OCI-LY3 (cell line): ENCODE data around the gene TRRAP.

Source experiments
- H2AFZ ChIP-seq: fragments of 200-600, 300-600 bp; shearing (Covaris generic); 2 replicates; pipeline ENCODE4 v1.6.0; 2014; ENCODE audit warnings: antibody characterized with exemption, low read depth, low read length
- H3K27ac ChIP-seq: fragments of 200-600, 300-600 bp; sonication (generic); 2 replicates; pipeline ENCODE4 v1.5.1; 2014; ENCODE audit warnings: mild to moderate bottlenecking, low read length, moderate library complexity, mixed read lengths
- H3K27me3 ChIP-seq: fragments of 200-600, 300-600 bp; sonication (generic); 2 replicates; pipeline ENCODE4 v1.6.1; 2014; ENCODE audit warnings: low read depth, low read length, mixed read lengths
- H3K36me3 ChIP-seq: fragments of 200-600, 300-600 bp; sonication (generic); replicated peaks from 2 replicates; pipeline ENCODE3; 2014; ENCODE audit warnings: low read depth, low read length, mixed read lengths
- H3K4me1 ChIP-seq: fragments of 300-600, 200-600 bp; sonication (generic); 2 replicates; pipeline ENCODE4 v1.6.1; 2014; ENCODE audit warnings: low read length, mixed read lengths
- H3K4me2 ChIP-seq: fragments of 200-600, 300-600 bp; sonication (generic); 2 replicates; pipeline ENCODE4 v1.6.1; 2014; ENCODE audit warnings: low read length, mixed read lengths
- H3K4me3 ChIP-seq: fragments of 300-600, 200-600 bp; sonication (generic); 2 replicates; pipeline ENCODE4 v1.5.1; 2014; ENCODE audit warnings: antibody characterized with exemption, mild to moderate bottlenecking, low read length, moderate library complexity
- H3K79me2 ChIP-seq: fragments of 300-600, 200-600 bp; shearing (Covaris generic); 2 replicates; pipeline ENCODE4 v1.6.1; 2014; ENCODE audit warnings: mild to moderate bottlenecking, low read length, mixed read lengths
- H3K9ac ChIP-seq: fragments of 300-600, 200-600 bp; shearing (Covaris generic); 2 replicates; pipeline ENCODE4 v1.6.0; 2014; ENCODE audit warnings: mild to moderate bottlenecking, low read length, moderate library complexity
- H3K9me3 ChIP-seq: fragments of 200-600, 300-600 bp; shearing (Covaris generic); 2 replicates; pipeline ENCODE4 v1.6.1; 2014; ENCODE audit warnings: low read length, mixed read lengths; ENCODE audit not compliant: insufficient read depth
- H4K20me1 ChIP-seq: fragments of 200-600, 300-600 bp; sonication (generic); 2 replicates; pipeline ENCODE4 v1.6.1; 2016; ENCODE audit warnings: low read length, mixed read lengths; ENCODE audit not compliant: insufficient read depth
- EZH2phosphoT487 ChIP-seq: fragments of 200-600 bp; shearing (Covaris generic); IDR thresholded peaks from 2 replicates; pipeline ENCODE4 v1.6.1; 2018; ENCODE audit warnings: antibody characterized with exemption, mixed run types, low read depth
- TF ChIP-seq, protein P1 (sequence below): fragments of 200-600, 300-600 bp; sonication (generic); IDR thresholded peaks from 2 replicates; pipeline ENCODE4 v1.5.1; 2014; ENCODE audit warnings: antibody characterized with exemption, low read length, low read depth

The TRRAP gene

DNA sequence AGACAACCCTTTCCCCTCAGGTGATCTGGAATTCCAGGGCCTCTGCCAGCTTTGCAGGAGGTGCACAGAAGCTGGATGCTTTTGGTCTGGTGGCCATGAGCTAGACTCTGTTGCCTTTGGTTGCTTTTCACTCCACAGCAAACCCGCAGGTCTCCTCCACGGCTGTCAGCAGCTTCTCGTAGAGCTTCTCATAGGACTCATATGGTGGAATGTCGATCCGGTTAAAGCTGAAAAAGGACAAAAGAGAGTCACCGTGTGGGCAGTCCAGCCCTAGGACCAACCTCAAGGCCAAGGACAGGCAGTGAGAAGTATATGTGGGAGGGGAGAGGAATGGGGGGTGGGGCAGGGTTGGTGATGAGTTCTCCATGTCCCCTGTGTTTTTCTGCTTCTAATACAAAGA is 152.1 kb downstream of the TRRAP start:
- H3K9ac ChIP-seq = no peak overlapping the region
- TF ChIP-seq, protein P1, sequence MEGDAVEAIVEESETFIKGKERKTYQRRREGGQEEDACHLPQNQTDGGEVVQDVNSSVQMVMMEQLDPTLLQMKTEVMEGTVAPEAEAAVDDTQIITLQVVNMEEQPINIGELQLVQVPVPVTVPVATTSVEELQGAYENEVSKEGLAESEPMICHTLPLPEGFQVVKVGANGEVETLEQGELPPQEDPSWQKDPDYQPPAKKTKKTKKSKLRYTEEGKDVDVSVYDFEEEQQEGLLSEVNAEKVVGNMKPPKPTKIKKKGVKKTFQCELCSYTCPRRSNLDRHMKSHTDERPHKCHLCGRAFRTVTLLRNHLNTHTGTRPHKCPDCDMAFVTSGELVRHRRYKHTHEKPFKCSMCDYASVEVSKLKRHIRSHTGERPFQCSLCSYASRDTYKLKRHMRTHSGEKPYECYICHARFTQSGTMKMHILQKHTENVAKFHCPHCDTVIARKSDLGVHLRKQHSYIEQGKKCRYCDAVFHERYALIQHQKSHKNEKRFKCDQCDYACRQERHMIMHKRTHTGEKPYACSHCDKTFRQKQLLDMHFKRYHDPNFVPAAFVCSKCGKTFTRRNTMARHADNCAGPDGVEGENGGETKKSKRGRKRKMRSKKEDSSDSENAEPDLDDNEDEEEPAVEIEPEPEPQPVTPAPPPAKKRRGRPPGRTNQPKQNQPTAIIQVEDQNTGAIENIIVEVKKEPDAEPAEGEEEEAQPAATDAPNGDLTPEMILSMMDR = no peak
- TF ChIP-seq EZH2phosphoT487 = no peak
- no peaks in the 10 kb centered on the region for H3K9me3 ChIP-seq
- H3K36me3 ChIP-seq = peaks cover 31% of the 10 kb centered on the region
- no peak overlapping the region for H3K4me2 ChIP-seq
- H3K4me3 ChIP-seq = no peak overlapping the region
- H3K79me2 ChIP-seq = no peaks in the 10 kb centered on the region
- no peak overlapping the region for H2AFZ ChIP-seq
- H4K20me1 ChIP-seq = no peaks in the 10 kb centered on the region
- no peaks in the 10 kb centered on the region for H3K27me3 ChIP-seq
- no peaks in the 10 kb centered on the region for H3K4me1 ChIP-seq
- H3K27ac ChIP-seq = no peak overlapping the region

DNA sequence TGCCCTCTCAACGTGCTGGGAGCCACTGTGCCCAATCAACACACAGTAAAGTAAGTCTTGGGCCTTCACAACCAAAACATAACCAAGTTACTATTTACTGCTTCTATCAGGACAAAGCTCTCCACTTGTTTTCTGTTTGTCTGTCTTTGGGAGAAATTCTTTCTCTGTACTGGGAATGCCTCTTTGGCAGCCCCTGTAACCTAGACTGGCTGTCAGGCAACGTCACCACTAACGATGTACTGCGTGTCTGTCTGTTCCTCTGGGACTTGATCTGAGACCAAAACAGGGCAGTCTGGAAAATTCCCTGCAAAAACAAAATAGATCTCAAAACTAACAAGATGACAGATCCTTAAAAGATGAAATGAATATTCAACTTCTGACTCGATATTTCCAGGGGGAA is 152.6 kb downstream of the TRRAP start:
- no peak overlapping the region for H3K4me3 ChIP-seq
- H4K20me1 ChIP-seq = no peaks in the 10 kb centered on the region
- no peaks in the 10 kb centered on the region for H3K4me1 ChIP-seq
- no peaks in the 10 kb centered on the region for H3K9me3 ChIP-seq
- H2AFZ ChIP-seq = no peak overlapping the region
- H3K9ac ChIP-seq = no peak overlapping the region
- H3K27me3 ChIP-seq = no peaks in the 10 kb centered on the region
- peaks cover 35% of the 10 kb centered on the region for H3K36me3 ChIP-seq
- no peak overlapping the region for H3K27ac ChIP-seq
- no peak overlapping the region for H3K4me2 ChIP-seq
- TF ChIP-seq, protein P1 = no peak
- TF ChIP-seq EZH2phosphoT487 = no peak
- no peaks in the 10 kb centered on the region for H3K79me2 ChIP-seq

DNA sequence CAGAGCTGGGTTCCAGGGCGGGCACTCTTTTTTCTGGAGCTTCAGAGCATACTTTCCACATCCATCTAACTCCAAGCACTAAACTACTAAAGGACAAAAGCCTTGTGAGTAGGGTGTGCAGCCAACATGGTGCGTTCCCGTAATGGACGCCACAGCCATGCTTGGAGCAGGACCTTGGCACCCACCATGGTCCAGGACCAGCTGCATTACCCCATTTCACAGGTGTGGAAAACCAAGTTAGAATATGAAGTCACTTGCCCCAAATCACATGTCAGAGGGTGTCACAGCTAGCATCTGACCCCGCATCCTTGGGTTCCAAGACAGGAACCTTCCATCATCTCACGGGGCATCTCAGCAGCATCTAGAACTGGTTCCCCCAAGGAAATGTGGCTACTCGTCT is 153.2 kb downstream of the TRRAP start:
- Histone ChIP-seq H3K27me3 (no peaks in the 10 kb centered on the region), H2AFZ (no peak overlapping the region), H3K36me3 (peaks cover 38% of the 10 kb centered on the region), H4K20me1 (no peaks in the 10 kb centered on the region), H3K9ac (no peak overlapping the region), H3K4me2 (no peak overlapping the region), H3K79me2 (no peaks in the 10 kb centered on the region), H3K4me1 (no peaks in the 10 kb centered on the region), H3K4me3 (no peak overlapping the region), H3K27ac (no peak overlapping the region), H3K9me3 (no peaks in the 10 kb centered on the region)
- TF ChIP-seq, protein P1 = no peak
- no peak for TF ChIP-seq EZH2phosphoT487

DNA sequence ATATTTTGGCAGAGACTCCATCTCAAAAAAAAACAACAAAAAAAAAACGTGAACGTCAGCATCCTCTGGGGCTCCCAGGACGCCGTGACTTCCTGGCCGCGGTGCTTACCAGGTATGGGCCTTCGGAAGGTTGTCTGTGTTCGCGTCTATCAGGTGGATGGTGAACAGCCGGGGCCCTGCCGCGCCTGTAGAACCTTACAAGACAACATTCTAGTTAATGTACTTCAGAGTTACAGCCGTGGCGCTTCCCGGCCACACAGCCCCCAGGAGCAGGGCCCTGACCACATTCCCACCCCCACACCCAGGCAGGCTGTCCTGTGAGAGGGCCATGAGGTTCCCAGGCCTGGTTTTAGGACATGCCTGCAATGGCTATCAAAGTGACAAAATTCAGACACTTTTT is 154.6 kb downstream of the TRRAP start:
- no peaks in the 10 kb centered on the region for H3K79me2 ChIP-seq
- peaks cover 49% of the 10 kb centered on the region for H3K36me3 ChIP-seq
- TF ChIP-seq EZH2phosphoT487 = no peak
- TF ChIP-seq, protein P1 = no peak
- no peaks in the 10 kb centered on the region for H3K9me3 ChIP-seq
- H4K20me1 ChIP-seq = no peaks in the 10 kb centered on the region
- no peak overlapping the region for H3K9ac ChIP-seq
- H3K4me1 ChIP-seq = no peaks in the 10 kb centered on the region
- H2AFZ ChIP-seq = no peak overlapping the region
- H3K27ac ChIP-seq = no peak overlapping the region
- H3K4me3 ChIP-seq = no peak overlapping the region
- H3K4me2 ChIP-seq = no peak overlapping the region
- H3K27me3 ChIP-seq = no peaks in the 10 kb centered on the region
